SKM-1 treated with dmso at 0.1 percent for 144 hours (cell line): ENCODE data around the gene CROCC2.

Experiments
- DNase-seq: peaks from one replicate; lab custom pipeline; 2025; ENCODE audit not compliant: unreplicated experiment; lab: John Stamatoyannopoulos, UW

CROCC2 gene

GRCh38 chr2:240906141-240906910, at the start of gene CROCC2:
Gene CROCC2, plus strand, starts transcription at chr2:240906336. Its CDS starts 178 bp downstream, at chr2:240906514.
- DNase-seq = no peak

DNA sequence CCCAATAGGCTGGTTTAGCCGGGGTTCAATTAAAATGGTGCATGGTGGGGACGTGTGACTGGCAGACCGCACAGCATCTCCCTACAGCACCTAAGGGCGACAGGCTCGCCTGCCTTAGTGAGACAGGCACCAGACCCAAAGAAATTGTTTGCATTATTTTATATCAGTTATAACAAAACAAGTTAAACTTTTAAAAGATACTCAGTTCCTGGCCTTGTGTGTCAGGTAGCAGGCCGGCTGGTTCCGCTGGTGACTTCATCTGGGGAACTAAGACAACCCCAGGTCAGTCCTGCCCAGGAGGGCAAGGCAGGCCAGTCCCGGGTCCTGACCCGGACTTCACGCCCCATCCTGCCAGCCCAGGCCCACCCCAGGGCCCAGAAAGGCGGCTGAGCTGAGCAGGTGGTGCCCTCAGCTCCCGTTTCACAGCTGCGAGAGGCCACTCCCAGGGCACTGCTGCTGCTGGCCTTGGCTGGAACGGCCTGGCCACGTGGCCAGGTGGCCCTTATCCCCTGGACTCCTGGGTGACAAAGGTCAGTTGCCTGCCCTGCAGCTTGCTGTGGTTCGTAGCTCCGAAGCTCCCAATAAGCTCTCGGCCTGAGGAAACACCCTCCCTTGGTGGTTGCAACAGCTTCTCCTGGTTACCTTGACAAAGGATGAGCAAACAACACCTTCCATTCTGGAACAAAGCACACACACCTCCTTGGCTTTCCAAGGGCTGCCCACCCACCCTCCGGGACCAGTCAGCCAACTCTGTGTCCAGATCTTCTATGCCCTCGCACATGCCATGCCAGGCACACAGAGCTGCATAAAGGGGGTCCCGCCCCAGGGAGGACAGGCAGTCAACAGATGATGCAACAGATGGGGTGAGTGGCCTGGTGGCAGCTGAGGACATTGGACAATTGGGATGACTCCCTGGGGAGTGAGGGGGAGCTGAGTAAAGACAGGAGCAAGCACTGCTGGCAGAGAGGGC, 48.8 kb upstream of the CROCC2 start:
- no peak for DNase-seq

- DNase-seq = no peak
Measured at GRCh38 chr2:240858321-240858720, 47.8 kb upstream of the CROCC2 start.

DNA sequence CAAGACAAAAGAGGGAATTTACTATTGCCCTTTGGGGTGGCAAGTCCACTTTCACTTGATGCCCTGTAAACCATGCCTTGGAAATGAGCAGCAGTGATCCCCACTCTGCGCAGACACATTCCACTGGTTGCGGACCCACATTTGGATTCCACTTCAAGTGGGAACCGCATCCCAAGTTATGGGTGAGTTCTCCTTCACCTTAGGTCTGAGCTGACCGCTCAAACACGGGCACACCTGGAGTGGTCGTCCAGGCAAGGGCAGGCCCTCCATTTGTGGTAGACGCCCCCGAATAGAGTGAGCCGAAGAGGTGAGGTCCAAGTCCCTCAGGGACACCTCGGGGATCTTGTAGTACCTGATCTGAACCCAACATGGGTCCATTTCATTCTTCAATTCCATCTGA, 47.3 kb upstream of the CROCC2 start:
- DNase-seq = no peak

GRCh38 chr2:240861547-240861946, 44.6 kb upstream of the CROCC2 start:
- DNase-seq = no peak

GRCh38 chr2:240864475-240864874, 41.7 kb upstream of the CROCC2 start:
- no peak for DNase-seq

DNA sequence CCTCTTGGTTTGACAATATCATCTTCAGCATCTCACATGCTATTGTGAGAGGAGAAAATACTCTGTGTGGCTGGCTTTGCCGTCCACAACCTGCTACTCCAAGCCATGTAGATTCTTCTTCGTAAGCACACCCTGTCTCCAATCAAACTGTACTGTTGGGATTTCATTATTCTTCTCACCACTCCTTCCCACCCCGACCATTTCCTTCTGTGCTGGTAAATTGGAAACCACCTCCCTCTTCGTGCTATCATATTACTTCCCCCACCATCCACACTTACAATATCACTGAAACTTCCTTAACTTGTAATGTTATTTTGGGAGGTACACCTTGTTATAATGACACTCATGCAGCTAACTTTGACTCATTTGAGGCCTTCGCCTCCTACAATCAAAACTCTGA, 40.7 kb upstream of the CROCC2 start:
- no peak for DNase-seq

DNA sequence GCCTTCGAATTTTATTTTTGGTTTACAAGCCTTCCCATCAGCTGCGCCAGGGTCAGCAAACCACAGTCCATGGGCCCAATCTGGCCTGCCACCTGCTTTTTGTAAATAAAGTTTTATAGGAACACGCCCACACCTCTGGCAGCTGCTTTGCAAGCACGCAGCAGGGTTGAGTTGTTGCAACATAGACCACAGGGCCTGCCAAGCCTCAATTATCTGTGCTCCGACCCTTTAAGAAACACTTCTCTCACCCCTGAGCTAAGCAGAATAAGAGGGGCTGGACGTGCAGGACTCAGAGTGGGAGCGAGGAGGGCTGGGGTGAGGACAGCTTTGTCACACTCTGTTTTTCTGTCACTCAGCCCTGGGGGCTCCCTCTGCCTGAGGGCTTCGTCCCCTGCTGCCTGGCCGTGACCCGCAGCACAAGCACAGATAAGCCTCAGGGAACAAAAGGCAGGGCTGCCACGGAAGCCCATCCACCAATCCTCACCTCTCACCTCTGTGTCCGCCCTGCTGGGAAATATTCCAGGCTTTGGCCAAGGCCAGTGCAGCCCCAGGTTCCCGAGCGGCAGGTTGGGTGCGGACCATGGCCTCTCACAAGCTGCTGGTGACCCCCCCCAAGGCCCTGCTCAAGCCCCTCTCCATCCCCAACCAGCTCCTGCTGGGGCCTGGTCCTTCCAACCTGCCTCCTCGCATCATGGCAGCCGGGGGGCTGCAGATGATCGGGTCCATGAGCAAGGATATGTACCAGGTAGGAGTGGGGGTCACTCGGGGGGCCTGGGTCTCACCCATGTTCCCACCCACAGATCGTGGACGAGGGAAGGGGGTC, 37.6 kb upstream of the CROCC2 start, which contains the start of gene AGXT:
TSS of gene AGXT (plus strand) at position 539 of the 823 bp plus-strand sequence. CDS start at position 581, 42 bp downstream.
- no peak for DNase-seq

- no peak for DNase-seq
Measured at GRCh38 chr2:240869109-240869955, 36.8 kb upstream of the CROCC2 start.

DNA sequence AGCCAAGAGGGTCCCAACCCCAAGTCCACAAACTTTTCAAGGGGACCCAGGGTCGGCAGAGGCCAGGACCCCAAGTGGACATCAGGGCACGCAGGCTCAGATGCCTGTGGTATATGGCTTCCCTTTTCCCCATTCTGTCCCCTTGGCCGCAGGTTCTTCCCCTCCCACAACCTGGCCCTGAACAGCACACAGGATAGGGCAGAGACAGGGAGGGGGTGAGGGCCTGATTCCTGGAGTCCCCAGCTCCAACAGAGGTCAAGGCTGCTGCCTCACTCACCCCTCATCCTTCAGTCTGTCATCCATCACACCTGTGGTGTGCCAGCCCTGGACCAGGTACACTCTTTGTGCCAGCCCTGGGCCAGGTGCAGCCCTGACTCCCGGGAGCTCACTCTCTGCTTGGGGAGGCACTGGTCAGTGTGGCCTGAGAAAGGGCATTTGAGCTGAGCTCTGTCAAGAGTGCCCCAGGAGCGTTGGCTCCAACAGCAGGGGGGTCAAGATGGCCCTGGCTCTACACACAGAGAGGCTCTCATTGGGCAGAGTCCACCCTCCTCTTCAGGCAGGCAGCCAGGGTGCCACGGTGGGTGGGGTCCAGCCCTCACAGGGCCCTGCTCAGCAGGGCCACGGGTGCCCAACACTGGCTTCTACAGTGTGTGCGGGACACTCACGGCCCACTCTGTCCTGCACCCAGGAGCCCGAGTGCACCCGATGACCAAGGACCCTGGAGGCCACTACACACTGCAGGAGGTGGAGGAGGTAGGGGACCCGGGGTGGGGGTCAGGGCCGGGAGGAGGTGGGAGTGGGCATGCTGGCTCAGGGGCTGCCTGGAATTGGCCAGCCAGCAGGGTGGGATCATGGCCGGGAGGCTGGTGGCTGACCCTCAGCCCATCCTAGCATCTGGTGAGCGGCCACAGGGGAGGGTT, 35.9 kb upstream of the CROCC2 start:
- no peak for DNase-seq

DNA sequence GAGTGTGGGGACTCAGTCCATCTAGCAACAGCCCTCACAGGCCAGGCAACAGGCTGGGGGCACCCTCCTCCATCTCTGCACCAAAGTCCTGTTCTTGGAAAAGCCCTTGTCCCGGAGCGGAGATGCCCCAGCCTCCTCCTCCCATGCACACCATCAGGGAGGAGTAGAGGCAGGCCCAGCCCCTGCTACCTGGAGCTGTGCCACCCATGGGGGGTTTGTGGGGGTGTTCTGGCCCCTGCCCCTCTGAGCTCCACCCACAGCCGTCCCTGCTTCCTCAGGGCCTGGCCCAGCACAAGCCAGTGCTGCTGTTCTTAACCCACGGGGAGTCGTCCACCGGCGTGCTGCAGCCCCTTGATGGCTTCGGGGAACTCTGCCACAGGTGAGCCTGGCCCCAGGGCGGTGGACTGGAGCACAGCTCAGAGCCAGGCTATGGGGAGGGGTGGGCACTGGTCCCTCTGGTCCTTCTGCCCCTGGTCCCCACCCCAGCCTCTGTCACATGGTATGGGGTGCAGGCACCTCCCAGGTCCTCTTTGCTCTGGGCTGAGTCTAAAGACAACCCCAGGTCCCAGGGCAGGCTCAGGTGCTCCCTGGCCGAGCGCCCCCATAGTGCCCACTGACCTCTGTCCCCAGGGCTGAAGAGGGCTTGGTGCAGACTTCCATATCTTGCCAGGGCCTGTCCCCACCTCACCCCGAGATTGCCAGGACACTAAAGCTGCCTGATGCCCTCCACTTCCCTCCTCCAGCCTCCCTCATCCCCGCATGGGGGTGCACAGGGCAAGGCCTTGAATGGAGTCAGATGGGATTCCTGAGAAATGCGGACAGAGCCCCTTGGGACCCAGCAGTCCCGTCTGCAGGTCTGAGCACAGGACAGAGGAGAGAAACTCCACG, 34.8 kb upstream of the CROCC2 start:
- DNase-seq = no peak

DNA sequence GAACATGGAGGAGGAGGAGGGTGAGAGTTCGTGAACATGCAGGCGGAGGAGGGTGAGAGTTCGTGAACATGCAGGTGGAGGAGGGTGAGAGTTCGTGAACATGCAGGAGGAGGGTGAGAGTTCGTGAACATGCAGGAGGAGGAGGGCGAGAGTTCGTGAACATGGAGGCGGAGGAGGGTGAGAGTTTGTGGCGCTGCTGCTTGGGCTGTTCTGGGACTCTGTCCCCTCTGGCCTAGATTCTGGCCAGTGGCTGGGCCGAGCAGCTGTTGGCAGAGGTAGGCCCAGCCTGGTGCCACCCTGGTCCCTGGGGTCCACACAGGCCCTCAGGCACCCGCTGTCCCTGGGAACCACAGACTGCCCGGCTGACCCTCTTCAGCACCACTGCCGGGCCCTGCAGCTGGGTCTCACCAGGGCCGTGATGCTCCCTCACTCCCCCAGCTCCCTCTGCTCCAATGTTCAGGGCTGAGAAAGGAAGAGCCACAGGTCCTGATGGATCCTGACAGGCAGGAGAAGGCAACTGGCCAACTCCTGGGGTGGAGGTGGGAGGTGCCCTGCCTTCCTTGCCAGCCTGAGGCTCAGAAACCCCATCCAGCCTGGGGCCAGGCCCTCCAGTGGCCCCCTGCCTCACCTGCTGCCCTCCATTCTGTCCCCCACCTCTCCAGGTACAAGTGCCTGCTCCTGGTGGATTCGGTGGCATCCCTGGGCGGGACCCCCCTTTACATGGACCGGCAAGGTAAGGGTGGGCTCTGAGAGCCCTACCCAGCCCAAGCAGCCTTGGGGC, 33.6 kb upstream of the CROCC2 start:
- DNase-seq = no peak

GRCh38 chr2:240873098-240873788, 32.9 kb upstream of the CROCC2 start:
- no peak for DNase-seq

- no peak for DNase-seq
Measured at GRCh38 chr2:240873805-240874714, 32.1 kb upstream of the CROCC2 start.

- DNase-seq = no peak
Measured at GRCh38 chr2:240874715-240875227, 31.4 kb upstream of the CROCC2 start.
